HG03064 (cell line): Measurements from ENCODE around the gene RANGRF.

Experiments used
- ATAC-seq: cut with Tn5 transposase; IDR thresholded peaks from one replicate; pipeline ENCODE4 v1.9.1; 2021; ENCODE audit warnings: low read depth; ENCODE audit not compliant: unreplicated experiment

The RANGRF gene

DNA sequence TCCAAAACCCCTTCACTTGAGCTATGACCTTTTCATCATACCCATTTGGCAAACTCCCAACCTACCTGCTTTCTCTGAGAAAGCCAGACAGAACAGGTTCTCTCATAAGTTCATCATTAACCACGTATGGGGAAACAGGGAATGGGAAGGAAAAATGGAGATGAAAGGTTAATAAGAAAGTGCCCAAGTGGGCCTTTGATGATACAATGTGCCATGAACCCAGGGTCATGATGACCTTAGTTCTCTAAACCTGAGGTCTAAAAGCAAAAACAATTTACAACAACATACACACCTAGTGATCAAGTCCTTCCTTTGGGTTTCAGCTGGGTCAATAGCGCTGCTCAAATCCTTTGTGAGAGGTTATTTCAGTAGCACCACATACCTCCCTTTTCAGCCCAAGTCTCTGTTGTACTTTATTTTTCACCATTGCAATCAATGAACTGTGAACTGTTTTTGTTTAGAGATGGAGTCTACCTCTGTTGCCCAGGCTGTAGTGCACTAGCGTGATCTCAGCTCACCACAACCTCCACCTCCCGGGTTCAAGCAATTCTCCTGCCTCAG, 14.5 kb upstream of the RANGRF start:
- ATAC-seq = no peak

DNA sequence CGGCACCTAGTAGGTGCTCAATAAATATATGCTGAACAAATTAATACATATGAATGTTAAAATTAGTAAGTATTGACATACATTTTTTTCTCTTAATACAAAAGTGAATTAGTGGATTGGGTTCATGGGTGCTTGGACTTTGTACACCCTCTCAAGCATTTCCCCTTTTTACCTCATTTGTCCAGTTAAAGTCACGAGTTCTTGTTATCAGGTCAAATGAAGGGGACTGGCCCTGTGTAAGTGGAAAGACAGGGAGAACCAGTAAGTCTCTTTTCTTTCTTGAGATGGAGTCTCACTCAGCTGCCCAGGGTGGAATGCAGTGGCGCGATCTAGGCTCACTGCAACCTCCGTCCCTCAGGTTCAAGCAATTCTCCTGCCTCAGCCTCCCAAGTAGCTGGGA, 13.7 kb upstream of the RANGRF start:
- no peak for ATAC-seq

DNA sequence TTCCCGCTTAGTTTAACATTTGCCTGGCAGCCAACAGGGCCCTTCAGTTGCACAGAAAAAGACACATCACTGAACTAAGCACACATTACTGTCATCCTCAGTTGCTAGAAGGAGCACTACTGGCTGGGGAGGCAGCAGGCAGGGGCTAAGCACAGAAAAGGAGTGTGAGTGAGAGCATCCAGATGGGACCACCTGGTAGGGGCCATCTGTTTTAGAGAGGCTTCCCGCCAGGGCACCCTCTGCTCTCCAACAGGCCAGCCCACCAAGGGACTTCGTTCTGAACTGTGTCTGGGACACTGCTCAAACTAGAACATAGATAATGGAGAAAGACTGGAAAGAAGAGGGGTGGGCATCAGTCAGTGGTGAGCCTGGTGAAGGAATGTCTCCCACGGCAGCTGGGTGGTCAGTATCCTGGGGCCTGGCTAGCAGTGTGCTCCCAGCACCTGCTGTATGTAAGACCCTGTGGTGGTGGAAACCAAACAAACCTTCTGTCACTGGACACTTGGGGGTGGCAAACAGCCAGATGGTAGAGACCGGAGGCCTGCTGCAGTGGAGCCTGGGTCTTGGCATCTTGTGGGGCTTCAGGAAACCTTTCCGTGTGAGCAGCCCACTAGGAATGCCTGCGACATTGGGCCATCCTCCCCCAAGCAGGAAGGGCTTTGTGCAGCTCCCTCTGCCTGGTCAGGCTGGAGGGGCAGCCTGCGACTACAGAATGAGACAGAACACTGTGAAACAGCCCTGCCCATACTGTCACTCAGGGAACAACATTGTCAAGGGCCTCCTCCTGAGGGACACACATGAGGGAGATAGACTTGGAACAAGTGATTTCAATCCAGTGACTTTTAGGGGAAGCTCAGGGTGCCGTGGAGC, 12.8 kb upstream of the RANGRF start:
- ATAC-seq = no peak

DNA sequence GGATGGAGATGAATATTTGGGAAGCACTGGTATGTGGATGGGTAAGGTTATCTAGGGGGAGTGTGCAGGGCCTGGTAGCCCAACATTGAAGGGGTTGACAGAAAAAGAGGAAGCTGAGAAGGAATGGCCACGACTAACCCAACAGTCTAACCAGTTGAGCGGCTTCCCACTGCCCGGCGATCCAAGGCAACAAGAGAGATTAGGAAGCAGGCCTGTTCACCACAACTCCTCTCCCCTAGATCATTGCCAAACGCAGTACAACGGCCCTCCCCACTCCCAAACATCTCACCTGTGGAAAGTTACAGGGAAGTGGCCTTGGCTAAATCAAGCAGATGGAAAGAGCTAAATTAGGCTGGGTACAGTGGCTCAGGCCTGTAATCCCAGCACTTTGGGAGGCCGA, 11.2 kb upstream of the RANGRF start:
- no peak for ATAC-seq

DNA sequence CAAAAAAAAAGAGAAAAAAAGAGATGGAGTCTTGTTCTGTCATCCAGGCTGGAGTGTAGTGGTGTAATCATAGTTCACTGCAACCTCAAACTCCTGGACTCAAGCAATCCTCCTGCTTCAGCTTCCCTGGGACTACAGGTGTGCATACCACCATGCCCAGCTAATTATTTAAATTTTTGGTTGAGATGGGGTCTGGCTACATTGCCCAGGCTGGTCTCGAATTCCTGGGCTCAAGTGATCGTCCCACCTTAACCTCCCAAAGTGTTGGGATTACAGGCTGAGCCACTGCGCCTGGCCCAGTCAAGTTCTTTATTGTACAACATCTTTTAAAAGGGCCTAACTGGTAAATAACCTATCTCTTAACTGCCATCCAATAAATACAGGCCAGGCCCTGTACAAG, 6.1 kb upstream of the RANGRF start:
- no peak for ATAC-seq

DNA sequence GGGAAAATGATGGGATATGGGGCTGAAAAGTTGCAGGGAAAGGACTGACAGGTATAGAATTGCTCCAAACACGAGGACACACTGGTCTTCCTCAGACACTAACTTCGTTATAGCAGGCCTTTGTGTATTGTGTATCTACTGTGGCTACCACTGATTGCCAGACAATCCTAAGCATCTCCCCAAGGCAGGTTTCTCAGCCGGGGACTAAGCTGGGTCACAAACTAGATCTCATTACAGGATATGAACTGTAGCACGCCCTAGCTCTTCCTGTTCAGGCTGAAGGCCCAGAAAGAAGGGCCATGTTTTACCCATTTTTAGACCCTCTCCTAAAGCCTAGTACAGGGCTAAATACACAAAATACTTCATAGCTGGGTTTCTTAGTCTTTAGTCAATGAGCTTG, 5.1 kb upstream of the RANGRF start:
- ATAC-seq = no peak

DNA sequence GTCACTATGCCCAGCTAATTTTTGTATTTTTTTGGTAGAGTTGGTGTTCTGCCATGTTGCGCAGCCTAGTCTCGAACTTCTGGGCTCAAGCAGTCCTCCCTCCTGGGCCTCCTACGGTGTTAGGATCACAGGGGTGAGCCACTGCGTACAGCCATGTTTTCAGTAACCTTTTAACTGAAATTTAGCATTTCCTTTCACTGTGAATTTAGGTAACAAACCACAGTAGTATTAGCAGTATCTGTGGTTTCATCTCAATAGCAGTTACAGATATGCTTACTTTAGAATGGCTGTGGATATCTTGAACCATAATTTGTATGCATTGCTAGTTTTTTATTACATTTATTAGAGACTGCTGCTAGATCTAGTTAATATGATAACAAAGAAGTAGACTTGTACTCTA, 4.3 kb upstream of the RANGRF start:
- no peak for ATAC-seq

DNA sequence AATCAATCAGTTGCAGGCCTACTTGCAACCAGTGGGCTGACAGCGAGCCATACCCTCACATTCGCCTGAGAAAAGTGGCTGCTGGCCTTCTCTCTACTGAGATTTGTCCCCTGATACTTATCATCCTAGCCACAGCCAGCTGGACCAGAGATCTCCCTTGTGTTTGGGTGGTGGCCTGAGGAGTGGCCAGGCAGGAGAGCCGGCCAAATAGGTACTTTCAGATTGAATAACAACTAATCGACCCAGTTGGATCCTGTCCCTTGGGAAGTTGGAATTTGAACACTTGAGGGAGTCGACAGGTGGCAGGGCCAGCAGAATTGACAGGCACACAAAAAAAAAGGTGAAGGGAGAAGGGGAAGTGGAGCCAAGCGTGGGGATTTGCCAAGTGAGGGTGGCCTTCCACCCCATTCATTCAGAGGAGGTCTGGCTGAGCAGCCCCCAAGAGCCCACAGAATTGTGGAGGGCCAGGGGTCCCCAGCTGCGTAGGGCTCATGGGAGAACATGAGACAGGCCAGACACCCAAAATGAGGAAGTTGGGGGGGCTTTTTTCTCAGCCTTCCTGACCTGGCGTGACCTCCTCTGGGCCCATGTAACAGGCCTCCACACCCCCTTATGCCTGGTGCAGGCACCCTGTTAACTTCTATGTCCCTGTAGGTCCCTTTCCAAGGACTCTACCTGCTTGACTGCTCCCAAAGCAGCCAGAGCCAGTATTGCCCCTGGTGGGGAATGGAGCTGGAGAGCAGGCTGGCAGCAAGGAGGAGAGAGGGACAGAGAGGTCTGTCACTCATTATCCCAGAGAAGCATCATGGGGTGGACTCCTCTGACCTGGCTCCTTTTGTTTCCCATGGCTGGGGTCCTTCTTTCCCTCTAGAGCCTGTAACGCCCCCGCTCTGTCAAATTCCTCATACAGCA, 2.9 kb upstream of the RANGRF start:
- ATAC-seq = no peak

DNA sequence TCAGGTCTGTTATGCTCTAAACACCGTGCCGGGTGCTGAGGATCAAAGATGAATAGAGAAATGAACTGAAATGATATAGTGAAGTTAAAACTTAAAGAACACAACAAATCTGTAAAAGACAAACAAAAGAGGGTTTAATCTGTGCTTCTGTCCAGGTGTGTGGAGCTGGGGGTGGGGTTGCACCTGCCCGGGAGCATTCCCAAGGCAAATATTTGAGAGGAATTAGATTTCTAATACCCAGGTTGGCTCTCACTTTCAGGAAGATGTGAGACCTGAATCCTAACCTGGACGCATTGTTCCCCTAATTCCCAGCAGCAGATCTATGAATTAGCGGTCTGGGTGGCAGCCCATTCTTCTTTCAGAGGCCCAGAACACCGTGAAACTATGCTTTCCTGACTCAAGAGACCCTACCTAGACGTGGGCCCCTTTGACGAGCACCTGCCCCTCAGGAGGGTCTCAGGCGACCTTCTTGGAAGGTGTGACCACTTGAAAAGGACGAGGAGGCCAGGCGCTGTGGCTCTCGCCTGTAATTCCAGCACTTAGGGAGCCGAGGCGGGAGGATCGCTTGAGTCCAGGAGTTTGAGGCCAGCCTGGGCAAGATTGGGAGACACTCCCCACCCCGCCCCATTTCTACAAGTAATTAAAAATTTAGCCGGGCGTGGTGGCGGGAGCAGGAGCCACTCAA, 677 bp upstream of the RANGRF start:
- ATAC-seq = no peak

DNA sequence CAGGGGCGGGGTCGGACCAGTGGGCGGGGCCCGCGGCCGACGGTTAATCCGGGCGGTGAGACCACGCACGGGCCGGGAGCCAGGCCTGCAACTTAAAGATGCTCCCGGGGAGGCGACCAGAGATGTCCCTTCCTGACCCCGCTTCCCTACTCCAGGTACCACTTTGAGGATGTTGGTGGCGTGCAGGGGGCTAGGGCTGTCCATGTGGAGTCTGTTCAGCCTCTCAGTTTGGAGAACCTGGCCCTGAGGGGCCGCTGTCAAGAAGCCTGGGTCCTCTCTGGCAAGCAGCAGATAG, 580 bp downstream of the RANGRF start:
- ATAC-seq = no peak

DNA sequence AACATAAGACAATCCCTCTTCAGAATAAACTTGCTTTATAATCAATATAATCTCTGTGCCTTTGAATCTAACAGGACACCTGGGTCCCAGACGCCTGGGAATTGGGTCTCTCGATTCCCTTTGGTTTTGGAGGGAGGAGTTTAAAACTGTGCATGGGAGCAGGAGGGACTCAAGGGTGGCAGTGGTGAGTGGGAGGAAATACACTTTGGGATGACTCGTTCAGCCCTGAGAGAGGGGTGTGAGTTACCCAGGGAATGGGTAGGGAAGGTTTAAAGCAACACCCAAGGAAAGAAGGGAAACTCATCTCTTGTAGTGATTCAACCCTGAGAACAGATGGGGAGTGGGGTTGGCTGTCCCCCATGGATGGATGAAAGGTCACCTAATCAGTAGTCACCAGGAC, 1.6 kb downstream of the RANGRF start:
- ATAC-seq = no peak

DNA sequence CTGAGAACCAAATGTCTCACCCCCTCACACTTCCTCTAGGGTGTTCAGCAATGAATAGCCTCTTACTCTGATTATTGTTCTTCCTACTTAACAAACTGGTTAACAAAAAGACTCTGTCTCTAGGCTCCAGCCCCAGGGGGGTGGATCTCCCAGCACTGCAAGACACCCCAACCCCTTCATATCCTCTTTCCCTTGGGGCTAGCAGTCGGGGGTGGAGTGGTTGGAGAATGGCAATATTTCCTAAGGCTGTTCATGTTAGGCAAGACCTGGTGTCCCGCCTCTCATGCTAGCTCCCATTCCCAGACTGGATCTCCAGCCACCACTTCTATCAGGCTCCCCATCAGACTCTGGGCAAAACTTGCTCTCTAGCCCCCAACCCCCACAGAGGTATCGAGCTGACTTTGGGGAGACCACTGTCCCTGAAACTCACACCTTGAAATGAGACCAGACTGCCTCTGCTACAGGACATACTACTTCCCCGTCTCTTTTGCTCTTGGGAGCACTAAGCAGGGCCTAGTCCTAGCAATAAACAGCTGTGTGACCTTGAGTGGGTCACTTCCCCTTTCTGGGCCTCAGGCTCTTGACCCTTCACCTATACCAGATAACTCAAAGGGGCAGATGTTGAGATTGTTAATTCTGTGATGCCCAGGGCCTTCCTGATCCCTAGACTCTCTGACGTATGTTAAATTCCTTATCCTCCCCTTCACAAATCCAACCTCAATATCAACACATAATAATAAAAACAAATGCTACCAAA, 4.3 kb downstream of the RANGRF start:
- ATAC-seq = no peak

DNA sequence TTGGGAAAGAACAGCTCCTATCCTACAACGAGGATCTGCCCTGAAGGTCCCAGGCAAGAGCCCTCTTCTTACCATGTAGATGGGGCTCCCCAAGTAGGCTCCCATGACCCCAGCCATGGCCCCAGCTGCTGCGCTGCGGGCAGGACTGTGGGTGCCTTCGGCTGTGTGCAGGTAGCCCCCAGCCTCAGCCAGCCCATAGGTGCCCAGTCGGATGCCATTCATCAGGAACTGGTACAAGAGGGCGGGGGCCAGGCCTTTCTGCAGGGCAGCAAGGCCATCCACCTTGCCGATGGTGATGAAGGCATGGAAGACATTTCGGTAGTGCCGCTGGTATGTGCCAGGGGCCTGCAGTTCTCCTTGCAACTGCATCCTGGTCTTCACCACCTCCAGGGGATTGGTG, 5.9 kb downstream of the RANGRF start:
- ATAC-seq = no peak

DNA sequence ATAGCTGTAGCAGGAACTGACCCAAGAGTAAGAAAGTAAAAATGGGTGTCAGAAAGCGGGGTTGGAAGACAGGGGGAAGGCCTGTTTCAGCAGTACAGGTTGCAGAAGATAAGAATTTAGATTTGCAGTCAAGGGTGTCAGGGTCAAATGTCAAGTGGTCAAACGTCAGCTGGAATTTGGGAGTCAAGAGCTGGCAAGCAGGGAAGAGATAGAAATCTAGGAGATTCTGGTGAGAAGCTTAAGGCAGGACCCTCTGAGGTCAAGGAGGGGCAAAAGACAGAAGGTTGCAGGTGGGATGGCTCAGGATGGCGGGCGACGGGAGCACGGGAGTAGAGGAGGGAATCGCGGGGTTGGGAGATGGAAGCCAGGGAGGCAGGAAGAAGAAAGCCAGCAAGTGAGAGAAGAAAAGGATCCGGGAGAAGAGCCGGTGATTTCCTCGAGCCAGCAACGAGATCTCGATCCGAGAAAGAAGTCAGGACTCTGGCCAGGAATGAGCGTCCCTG, 6.4 kb downstream of the RANGRF start:
- ATAC-seq = no peak

DNA sequence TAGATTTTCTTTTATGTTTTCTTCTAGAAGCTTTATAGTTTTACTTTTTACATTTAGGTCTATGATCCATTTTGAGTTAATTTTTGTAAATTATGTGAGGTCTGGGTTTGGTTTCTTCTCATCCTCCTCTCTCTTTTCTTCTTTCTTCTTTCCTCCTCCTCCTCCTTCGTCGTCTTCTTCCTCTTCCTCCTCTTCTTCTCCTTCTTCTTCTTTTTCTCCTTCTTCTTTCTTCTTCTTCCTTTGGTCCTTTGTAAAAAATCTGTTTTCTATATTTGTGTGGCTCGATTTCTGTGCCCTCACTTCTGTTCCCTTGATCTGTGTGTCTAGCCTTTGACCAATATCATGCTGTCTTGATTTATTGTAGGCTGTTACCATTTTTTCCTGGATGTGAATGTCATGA, 11.8 kb downstream of the RANGRF start:
- ATAC-seq = no peak

DNA sequence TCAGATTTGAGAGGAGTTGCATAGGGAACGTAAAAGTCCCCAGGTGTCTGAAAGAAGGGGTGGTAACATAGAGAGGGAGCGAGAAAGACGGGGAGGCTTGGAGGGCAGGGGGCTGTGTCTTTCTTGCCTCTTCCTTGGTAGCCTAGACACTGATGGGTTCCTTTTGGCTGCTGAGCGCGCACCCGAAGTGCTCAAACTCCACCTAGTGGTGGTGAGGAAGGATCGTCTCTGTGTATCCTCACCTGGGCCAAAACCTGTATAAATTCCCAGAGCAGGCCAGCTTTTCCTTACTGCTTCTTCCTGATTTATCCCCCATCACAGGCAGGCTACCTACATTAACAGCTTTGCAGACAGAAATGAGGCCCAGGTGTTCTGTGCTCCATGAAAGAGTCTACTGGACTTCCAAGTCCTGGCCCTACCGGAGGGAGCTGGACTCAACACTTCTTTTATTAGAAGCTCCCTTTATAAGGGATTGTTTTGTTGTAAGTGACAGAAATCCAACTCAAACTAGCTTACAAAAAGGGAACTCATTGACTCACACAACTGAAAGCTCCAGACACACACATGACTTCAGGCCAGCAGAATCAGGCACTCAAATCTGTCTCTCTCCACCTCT, 12.3 kb downstream of the RANGRF start:
- no peak for ATAC-seq

DNA sequence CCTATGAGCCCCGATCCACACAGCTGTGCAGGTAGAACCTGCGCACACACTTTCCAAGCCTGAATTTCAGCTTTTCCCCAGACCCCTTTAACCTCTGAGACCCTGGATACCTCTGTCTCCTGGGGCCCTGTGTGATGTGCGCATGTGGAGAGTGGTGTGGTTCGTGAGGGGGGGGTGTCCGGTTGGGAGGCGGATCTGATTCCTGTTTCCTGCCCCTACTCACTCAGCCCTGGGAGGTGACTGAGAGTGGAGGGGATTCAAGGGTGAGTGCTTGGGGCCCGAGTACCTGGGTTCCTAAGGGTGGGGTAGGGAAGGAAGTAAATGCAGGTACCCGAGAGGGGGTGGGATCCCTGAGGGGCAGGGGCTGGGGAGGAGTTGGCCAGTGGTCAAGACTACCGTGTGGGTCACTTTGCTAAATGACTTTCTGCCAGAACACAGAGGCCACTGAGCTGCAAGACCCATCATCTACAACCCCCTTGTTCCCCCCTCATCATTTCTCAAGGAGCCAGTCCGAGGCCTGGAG, 22.2 kb downstream of the RANGRF start:
- no peak for ATAC-seq

DNA sequence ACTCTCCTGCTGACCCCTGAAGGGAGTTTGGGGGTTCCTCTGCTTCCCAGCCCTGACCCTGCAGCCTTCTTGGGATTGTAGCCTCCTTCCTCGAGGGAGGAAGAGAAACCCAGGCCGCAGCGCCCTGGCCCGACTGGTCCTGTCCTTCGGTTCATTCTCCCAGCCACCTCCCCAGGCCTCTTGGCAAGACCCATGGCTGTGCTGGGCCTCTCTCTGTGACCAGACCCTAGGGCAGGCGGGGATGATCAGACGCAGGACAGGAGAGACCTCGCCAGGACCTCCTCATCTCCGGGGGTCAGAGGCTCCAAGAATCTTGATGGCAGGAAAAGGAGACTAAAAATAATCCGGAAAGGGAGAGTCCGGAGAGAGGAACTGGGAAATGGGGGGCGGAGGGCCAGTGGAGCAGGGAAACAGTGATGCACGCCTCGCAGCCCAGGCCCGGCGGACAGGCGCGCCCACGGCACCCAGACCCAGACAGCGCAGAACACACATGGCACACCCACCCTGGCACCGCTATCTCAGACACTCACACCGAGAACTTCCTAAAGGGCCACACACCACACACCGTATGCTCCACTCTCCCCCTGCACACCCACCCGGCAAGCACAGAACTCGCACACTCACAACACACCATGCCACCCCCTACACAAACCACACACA, 22.8 kb downstream of the RANGRF start:
- no peak for ATAC-seq

DNA sequence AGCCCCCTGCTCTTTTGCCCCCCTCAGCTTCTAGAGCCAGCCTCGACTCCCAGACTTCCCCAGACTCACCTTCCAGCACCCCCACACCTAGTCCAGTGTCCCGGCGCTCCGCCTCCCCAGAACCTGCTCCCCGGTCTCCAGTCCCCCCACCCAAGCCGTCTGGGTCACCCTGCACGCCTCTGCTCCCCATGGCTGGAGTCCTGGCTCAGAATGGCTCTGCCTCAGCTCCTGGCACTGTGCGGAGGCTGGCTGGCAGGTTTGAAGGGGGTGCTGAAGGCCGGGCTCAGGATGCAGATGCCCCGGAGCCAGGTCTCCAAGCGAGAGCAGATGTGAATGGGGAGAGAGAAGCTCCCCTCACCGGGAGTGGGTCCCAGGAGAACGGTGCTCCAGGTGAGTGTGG, 23.8 kb downstream of the RANGRF start:
- ATAC-seq = no peak
